Effector CD8-positive, alpha-beta T cell (primary cell): ENCODE data around the gene FAM209A.
"Not testable (repeated sequence)": the region's sequence is repeated elsewhere in the genome, so short reads cannot be mapped to it uniquely, and the experiment has no call there.

Experiments
- DNase-seq: peaks from one replicate; lab custom pipeline; 2025; lab: John Stamatoyannopoulos, UW
- total RNA-seq, 4 experiments: gene quantifications; one replicate each; lab custom pipeline; 2026; lab: John Stamatoyannopoulos, UW

Gene FAM209A, protein sequence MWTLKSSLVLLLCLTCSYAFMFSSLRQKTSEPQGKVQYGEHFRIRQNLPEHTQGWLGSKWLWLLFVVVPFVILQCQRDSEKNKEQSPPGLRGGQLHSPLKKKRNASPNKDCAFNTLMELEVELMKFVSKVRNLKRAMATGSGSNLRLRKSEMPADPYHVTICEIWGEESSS
- total RNA-seq, result 0.10 to 2.9 (median 1.7) reads per million in 4 experiments

DNA sequence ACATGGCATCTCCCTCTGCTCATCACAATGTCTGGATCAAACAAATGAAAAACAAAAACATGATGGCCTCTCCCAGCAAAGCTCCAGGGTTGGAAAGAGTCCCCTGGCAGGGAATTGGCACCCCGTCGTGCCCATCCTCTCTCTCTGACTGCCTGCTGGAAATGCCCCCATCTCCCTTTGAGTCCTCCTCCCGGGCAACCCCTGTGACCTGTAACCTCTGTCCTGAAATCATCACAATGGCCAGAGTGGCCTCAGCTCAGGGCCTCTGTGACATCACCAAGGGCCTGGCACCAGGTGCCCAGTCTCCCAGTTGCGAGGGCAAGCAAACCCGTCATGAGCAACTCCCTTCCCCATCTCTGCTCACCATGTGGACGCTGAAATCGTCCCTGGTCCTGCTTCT lies at the start of gene FAM209A:
FAM209A (plus strand) TSS at position 301 of the 400 bp plus-strand sequence; CDS start at position 366, 65 bp downstream.
- not testable (repeated sequence) for DNase-seq

DNA sequence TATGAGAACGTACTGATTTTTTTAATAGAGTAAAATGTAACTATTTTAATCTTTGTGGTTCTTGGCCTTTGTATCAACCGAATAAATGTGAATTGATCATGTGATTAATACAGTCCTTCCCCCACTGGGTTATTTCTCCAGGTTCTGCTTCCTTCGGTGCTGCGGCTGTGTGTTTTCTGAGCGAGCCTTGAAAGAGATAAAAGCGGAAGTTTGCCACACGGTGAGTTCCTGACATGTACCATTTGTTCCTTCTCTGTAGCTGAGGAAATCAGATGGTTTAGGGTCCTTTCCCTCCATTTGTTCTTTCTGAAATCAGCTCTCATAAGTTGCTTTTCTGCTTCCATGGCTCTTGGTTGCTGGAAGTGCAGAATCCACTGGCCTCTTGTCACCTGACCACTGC lies 40.6 kb upstream of the FAM209A start:
- no peak for DNase-seq

DNA sequence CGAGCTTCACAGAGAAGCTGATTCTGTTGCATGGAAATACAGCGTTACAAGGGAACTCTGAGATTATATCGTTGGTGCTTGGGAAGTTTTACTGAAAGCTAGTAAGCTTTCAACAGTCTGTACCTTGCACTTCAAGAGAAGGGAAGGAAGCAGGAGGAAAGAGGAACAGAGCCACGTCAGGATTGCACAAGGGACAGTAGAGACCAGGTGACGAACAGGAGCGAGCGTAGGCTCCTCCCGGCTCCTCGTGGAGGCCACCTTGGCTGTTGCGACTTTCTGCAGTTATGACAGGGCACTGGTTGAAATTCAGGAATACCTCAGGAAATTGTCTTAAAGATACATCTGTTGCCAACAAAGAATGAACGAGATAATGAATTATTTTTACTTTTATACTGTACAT lies 37.3 kb upstream of the FAM209A start:
- no peak for DNase-seq

DNA sequence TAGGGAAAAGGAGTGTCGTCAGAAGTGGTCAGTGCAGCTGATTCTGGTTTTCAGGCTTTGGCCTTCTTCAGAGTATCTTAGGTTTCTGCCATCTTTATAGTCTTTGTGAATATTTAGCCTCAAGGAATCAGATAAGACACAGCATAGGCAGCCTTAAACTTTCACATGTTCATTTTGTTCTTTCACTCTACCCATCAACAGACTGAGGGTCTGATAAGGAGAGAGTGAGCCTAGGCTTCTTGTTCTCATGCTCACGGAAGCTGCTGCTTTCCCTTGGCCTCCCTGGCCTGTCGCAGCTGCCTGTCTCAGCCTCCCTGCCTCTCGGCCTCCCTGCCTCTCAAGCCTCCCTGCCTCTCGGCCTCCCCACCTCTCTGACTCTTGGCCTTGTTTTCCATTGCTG lies 36.0 kb upstream of the FAM209A start:
- no peak for DNase-seq

DNA sequence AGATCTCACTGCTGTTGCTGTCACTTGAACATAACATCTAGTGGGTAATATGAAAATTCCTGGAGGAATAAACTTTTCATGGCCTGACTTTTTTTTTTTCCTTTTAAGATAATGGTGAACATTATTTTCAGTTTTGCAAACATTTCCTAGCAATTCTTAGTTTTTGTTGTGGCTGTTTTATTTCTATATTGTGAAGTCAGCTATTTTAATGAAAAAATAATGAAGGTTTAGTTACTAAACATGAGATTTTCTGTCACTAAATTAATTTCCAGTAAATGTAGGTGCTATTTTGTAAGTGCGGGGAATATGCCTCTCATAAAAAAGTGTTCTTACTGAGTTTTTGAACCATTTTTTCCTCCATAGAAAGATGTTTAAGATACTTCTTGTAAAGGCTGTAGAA lies 23.4 kb upstream of the FAM209A start:
- DNase-seq, result no peak

DNA sequence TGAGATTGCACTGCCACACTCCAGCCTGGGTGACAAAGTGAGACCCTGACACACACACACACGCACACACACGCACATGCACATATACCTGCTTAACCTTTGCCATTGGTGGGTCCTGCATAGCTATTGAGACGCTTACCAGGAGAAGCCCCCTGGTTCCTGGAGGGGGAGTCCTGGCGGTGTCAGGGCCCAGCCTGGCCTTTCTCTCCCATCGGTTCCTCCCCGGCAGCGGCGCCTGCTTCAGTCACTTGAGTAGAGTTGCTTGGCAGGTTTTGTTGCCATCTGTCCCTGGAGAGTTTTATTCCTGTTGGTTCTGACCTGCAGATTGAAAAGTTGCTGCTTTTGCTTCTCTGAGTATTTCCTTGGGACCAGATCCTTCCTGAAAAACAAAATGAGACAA lies 20.6 kb upstream of the FAM209A start:
- no peak for DNase-seq

DNA sequence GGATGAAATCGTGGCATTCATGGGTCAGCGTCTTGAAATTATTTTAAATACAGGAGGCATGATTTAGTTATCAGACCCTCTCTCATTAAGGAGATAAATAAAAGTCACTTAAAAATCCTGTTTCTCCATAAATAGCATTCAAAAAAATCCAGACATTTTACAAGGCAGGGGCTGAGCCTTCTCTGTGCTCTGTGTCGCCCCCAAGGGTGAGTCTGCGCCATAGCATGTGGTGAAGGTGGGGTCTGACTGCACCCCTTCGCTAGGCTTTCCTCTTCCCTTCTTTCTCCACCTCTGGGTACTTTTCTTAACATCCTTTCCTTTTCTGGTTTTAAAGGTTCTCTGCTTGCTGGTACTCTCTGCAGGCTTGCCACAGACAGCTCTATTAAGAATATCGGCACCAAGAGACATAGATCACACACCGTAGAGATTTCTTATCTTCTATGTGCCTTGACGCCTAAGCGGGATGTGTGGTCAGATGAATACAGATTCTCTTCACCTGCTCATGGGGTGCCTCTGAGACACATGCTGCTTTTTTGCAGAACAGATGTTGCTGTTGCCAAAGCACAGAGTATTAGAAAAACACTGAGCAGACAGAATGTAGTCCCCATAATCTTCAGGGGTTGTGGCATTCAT lies 20.1 kb upstream of the FAM209A start:
- DNase-seq, result no peak

DNA sequence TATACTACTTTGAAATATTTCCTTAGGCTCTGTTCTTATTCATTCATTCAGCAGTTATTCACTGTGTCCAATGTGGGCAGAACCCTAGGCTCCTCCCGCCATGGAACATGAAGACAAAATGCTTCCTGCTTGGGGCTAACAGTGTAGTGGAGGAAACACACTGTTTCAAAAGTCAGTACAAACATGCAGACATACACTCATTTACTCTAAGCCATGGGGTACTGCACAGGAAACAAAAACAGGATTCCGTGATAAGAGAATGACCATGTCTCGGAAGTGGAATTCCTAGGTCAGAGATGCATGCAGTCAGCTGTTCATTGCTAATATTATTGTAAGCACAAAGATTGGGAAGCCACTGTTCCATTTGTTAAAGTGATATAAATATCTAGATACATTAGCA lies 18.4 kb upstream of the FAM209A start:
- no peak for DNase-seq

DNA sequence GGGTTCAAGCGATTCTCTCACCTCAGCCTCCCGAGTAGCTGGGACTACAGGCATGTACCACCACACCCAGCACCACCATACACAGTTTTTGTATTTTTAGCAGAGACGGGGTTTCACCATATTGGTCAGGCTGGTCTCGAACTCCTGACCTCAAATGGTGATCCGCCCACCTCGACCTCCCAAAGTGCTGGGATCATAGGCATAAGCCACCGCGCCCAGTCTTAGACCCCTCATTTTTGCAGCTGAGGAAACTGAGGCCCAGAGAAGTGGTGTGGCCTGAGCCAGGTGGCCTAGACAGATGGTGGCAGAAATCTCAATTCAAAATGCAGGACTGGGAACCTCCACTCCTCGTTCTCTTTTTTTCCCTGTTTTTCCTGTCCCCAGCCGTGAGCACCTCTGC lies 12.6 kb upstream of the FAM209A start:
- DNase-seq, result no peak

DNA sequence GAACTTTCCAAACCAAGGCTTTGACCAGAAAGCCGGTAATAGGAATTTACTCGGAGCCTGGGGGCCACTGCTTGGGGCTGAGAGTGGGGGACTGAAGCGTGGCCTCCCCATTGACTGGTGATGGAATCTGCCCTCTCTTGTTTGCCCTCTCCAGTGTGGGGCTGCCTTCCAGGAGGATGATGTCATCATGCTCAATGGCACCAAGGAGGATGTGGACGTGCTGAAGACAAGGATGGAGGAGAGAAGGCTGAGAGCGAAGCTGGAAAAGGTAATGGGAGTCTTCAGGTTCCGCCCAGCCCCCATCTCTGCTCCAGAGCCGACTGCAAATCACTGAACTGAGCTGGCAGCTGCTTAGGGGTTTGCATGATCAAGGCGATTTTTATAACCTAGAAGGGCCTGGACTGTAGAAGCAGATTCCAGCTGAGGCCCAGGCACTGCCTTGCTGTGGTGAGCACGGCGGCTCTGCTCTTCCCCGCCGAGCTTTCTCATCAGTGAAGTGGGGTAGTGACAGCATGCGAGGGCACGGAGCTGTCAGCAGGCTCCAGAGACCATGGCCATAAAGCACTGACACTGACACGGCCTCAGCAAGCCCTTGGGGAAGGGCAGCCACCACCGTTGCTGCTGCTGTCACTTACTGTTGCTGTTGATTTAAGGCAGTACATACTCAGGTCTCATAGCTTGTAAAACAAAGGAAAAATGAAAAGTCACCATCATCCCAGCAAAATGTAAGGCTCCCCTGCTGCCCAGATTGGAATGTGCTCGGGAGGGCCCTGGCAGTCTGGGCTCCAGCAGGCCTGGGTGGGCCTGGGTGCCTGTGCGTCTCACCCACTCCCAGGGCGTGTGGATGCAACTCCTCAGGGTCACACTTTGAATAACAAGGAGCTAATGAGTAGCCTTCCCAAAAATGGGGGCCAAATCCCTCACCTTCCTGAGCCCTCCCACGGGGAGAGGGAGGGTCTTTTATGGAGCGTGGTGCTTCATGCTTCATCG lies 11.1 kb upstream of the FAM209A start:
- no peak for DNase-seq

DNA sequence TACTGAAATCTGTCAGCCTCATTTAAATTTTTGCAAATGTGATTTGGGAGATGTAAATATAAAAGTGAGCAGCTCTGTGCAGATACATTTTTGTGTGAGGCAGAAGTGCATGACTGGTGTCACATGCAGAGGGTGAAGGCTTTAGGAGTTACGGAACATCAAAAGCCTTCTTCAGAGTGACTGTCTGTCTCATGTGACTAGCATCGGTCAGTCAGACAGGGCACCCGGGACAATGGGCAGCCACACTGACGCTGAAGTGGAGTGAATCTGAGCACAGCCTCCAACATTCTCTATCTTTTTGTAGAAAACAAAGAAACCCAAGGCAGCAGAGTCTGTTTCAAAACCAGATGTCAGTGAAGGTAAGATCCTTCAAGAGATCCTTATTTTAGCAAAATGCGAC lies 7.9 kb upstream of the FAM209A start:
- no peak for DNase-seq

DNA sequence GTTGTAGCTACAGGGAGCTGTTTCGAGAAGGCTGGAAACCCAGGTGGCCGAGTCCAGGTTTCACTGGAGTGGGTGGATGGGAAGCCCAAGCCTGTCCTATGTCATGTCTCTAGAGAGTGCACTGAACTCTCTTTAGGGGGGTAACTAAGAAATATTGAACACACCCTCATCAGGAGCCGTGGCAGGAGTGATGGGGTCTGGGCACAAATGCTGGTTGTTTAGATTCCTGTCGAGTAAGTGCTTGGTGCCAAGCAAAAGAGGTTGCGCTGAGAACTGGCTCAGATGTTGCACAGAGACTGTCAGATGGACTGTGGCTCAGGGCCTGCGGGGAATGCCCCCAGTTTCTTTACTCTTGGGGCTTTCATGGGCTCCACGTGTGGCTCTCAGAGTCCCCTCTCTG lies 7.3 kb upstream of the FAM209A start:
- DNase-seq, result no peak

DNA sequence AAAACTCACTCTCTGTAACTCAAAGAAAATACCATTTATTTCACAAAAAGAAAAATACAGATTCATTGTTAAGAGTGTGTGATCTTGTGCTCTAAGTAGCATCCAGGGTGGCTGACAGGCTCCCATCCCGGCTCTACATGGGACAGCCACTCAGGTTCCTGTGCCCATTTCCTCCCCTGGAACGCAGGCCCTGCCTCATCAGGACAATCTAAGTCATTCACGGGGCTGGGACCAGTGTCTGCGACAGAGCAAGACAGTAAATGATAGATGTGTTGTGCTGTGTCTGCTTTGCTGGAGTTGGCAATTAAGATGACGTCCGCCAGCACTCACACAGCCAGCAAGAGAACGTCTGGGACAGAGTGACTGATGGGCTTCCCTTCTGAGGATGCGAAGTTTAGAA lies 6.9 kb upstream of the FAM209A start:
- DNase-seq, result no peak

DNA sequence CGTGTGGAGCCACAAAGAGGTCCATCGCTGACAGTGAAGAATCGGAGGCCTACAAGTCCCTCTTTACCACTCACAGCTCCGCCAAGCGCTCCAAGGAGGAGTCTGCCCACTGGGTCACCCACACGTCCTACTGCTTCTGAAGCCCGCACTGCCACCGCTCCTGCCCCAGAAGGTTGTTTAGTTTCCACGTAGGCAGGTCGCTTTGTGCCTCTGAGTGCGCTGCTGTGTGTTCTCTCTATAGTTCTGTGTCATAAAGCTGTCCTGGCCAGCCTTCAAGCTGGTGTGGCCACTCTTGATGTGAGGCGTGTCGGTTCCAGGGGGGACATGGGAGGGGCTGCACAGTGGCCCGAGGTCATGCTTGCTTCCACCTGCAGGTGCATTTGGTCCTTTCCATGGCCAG lies 6.4 kb upstream of the FAM209A start:
- DNase-seq, result no peak

DNA sequence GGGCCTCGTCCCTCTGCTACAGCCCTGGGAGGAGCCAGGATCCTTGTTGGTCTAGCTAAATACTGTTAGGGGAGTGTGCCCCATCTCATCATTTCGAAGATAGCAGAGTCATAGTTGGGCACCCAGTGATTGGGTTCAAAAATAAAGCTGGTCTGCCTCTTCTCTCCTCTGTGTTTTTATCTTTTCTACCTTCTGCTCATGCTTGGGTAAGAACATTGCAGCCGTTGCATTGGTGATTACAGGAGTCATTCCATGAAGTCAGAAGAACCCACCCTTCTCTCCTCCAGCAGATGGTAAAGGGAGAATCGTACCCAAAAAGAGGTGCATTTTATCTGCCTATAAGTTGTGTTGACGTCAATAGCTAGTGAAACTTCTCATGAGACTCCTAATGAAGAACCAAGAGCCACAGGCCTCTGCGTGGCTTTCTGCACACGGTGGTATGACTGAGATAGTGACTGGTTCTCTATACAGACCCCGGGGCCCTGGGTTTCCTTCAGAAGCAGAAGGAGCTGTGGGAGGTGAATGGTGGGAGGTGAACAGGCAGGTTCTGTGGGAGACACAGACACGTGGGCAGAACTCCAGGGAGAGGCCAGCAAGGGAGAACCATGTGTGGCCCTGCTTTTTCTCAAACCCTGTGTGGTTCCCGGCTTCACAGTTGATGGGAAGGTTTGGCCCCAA lies 5.7 kb upstream of the FAM209A start:
- DNase-seq, result no peak

DNA sequence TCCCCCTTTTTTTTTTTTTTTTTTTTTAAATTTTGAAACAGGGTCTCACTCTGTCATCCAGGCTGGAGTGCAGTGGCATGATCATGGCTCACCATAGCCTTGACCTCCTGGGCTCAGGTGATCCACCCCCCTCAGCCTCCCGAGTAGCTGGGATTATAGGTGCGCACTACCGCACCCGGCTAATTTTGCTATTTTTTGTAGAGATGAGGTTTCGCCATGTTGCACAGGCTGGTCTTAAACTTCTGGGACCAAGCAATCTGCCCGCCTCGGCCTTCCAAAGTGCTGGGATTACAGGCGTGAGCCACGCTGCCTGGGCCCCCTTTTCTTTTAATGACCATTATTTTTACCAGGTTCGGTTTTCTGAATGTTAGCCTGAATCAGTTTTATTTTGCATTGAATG lies 5.0 kb upstream of the FAM209A start:
- DNase-seq, result no peak

DNA sequence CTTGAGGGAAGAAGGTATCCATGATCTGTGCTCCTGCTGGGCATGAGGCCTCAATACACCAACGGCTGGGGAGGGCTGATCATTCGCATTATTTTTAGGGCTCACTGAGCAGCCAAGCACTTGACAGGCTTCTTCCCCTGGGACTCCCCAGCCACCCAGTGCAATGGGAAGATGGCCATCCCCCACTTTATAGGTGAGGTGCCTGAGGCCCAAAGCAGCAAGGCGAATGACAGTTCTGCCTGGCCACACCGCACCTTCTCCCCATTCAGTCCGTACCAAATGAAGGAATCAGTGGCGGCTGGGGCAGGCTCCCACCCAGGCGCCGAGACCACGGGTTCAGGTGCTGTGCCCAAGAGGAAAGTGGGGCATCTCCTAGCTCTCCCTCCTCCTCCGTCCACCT lies 4.4 kb upstream of the FAM209A start:
- DNase-seq, result no peak

DNA sequence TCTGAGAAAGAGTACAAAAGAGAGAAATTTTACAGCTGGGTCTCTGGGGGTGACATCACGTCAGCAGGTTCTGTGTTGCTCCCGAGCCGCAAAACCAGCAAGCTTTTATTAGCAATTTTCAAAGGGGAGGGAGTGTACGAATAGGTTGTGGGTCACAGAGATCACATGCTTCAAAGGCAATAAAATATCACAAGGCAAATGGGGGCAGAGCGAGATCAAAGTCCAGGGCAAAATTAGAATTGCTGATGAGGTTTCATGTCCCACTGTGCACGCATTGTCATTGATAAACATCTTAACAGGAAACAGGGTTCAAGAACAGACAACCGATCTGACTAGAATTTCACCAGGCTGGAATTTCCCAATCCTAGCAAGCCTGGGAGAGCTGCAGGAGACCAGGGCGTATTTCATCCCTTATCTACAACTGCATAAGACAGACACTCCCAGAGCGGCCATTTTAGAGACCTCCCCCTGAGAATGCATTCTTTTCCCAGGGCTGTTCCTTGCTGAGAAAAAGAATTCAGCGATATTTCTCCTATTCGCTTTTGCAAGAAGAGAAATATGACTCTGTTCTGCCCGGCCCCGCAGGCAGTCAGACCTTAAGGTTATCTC lies 3.7 kb upstream of the FAM209A start:
- not testable (repeated sequence) for DNase-seq

DNA sequence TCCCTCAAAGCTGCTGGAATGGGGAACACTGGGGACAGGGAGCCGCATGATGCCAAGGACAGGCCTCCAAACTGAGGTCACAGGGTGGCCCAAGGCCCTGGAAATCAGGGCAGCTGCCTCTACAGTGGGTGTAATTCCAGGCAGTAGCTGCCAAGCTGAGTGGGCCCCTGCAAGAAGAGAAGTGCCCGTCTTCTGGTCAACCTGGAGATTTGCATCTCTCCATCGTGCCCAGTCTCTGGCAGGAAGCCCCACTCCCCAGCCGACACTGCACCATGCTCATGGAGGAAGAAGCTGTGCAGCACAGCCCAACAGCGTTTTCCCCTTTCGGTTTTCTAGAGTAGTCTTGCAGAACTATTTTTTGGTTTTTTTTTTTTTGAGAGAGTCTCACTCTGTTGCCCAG lies 2.2 kb upstream of the FAM209A start:
- no peak for DNase-seq

DNA sequence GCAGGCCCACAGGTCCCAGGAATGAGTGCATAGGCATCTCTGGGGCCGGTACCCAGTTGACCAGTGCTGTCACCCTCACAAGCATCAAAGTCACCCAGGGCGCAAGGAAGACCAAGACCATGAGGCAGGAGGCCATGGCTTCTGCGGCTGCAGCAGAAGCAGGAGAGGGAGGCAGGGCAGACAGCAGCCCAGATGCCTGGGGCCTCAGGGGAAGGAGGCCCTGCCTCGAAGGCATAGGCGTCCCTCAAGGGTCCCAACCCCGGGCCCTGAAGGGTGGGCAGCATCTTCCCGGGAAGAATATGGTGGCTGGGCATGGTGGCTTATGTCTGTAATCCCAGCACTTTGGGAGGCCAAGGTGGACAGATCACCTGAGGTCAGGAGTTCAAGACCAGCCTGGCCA lies 3.0 kb downstream of the FAM209A start:
- no peak for DNase-seq

DNA sequence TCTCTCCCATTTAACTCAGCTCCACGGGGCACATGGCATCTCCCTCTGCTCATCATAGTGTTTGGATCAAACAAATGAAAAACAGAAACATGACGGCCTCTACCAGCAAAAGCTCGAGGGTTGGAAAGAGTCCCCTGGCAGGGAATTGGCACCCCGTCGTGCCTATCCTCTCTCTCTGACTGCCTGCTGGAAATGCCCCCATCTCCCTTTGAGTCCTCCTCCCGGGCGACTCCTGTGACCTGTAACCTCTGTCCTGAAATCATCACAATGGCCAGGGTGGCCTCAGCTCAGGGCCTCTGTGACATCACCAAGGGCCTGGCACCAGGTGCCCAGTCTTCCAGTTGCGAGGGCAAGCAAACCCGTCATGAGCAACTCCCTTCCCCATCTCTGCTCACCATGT lies 8.4 kb downstream of the FAM209A start, which contains the start of gene FAM209B:
FAM209B (plus strand) TSS at position 301 of the 400 bp plus-strand sequence; CDS start at position 397, 96 bp downstream.
- not testable (repeated sequence) for DNase-seq

DNA sequence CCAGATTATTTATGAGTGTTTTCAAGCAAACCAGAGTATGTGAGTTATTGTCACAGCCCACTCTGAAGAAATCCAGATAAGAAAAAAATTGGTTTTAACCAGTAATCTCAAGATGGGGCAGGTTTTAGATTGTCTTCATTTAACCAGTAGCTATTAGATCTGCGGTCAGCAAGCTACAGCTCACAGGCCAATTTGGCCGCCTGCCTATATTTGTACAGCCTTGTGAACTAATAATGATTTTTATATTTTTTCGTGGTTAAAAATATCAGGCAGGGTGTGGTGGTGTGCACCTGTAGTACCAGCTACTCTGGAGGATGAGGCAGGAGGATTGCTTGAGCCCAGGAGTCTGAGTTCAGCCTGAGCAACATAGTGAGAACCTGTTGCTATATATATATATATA lies 13.5 kb downstream of the FAM209A start:
- DNase-seq, result no peak
